GM18498 (cell line): ENCODE data around the gene ZNF385B.

Experiments used
- ATAC-seq: cut with Tn5 transposase; IDR thresholded peaks from one replicate; pipeline ENCODE4 v1.9.1; 2021; ENCODE audit warnings: mild to moderate bottlenecking, moderate library complexity; ENCODE audit not compliant: unreplicated experiment

Gene ZNF385B

DNA sequence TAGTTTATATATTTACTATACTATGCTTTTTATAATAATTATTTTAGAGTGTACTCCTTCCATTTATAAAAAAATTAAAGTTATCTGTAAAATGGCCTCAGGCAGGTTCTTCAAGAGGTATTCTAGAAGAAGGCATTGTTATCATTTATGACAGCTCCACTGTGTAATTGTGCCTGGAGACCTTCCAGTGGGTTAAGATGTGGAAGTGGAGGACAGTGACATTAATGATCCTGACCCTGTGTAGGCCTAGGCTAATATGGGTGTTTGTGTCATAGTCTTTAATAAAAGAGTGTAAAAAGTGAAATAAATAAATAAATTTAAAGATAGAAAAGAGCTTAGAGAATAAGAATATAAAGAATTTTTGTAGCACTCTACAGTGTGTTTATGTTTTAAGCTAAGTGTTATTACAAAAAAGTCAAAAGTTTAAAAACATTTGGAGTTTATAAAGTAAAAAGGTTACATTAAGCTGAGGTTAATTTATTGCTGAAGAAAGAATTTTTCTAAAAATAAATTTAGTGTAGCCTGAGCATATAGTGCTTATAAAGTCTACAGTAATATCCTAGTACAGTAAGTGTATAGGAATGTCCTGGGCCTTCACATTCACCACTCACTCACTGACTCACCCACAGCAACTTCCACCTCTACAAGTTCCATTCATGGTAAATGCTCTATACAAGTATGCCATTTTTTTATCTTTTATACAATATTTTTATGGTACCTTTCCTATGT, 406.8 kb downstream of the ZNF385B start:
- no peak for ATAC-seq

- ATAC-seq = peak; percentile 74
Observed at GRCh38 chr2:179449010-179449409, 412.4 kb downstream of the ZNF385B start.

- ATAC-seq = no peak
Observed at GRCh38 chr2:179447839-179448447, 413.5 kb downstream of the ZNF385B start.

DNA sequence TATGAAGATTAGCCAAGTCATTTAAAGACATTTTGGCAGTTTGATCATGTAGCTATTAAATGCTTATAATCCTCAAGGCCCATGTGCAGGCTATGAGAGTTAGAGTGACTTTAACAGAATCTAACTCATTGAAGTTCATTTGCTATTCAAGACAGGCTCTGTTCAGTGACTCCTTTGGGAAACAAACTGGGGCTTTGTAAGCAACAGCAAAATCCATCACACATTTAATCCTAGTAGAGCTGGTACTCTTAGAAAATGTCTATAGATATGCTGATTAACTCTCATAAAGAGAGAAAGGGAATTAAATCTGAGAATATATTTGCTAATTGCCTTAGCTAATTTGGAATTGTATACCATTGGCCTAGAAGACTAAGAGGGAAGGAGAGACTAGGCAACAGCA, 414.0 kb downstream of the ZNF385B start:
- ATAC-seq = no peak

GRCh38 chr2:179446476-179447141, 414.8 kb downstream of the ZNF385B start:
- ATAC-seq = no peak

GRCh38 chr2:179444056-179444455, 417.4 kb downstream of the ZNF385B start:
- no peak for ATAC-seq

DNA sequence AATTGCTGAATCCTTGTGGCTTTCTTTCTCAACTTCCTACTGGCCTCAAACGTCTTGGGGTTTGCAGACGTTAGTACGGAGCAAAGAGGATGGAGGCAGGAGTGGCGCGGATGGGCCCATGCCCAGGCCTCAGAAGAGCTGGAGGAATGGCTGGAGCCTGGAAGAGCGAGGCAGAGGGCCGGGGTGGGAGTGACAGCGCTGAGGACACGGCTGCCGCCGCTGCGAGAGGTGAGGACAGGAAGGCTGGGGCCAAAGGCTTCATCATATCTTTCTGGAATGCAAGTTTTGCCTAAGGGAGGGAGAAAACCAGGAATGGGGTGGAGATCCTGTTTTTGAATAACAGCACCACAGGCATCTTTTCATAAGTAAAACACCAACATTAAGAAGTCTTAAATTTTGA, 418.2 kb downstream of the ZNF385B start:
- no peak for ATAC-seq

GRCh38 chr2:179442206-179442605, 419.2 kb downstream of the ZNF385B start:
- ATAC-seq = no peak

DNA sequence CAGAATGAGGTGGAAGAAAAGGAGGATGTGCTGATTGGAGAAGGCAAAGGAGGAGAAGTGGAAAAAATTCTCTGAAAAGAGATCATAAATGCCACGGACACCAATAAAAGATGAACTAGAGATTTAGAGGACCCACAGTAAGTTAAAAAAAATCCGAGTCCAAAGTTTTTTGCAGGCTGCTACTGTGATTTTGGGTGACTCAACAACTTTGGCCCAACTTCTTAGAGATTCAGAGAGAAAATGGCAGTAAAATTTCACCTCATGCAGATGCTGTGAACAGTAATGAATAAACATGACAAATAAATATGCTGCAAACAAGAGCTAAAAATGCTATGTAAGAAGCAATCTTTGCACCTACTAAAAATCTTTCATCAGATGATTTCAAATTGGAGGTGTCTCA, 419.9 kb downstream of the ZNF385B start:
- ATAC-seq = no peak

GRCh38 chr2:179440642-179441251, 420.7 kb downstream of the ZNF385B start:
- ATAC-seq = no peak

DNA sequence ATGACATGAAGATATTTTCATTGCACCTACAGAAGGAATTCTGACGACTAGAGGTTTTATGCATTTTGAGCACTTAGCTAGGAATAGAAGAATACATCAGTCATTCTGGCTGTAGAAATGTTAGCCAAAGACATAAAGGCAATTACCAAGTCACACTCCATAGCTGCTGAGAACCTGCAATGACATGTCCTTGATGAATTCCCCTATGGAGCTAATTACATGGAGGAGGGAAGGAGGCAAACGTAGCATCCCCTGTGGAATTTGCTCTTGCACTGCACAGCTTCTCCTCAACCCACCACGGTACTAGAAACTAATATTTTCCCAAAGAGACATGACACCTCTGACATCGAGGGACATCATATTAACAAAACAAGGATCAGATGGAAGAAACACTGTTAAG, 422.8 kb downstream of the ZNF385B start:
- no peak for ATAC-seq

DNA sequence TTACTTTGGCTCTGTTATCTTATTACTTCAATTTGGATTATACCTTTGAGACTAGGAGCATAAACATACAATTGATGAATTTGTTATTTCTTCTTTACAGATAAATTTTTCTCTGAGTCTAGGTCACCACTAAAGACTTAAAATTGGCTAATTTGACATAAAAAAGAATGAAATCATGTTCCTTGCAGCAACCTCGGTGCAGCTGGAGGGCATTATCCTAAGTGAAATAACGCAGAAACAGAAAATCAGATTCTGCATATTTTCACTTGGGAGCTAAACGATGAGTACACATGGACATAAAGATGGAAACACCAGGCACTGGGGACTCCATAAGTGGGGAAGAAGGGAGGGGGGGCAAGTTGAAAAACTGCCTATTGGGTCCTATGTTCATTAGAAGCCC, 424.0 kb downstream of the ZNF385B start:
- no peak for ATAC-seq

DNA sequence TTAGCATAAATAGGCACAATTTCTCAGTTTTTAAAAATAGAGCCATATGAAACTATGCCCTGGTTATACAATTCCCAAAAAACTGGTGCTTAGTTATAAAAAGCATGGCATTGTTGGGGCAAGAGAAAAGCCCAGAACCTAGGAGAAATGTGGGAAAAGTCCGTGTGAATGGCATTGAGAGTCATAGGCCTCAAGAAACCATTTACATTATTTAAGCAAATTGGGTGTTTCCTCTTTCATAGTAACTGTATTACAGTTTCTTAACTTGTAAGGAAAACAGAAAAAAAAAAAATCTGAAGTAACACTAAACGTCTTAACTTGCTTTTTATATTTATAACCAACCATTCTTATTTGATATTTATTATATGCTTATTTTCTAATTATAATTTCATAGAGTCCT, 425.8 kb downstream of the ZNF385B start:
- no peak for ATAC-seq

GRCh38 chr2:179435000-179435399, 426.4 kb downstream of the ZNF385B start:
- no peak for ATAC-seq

DNA sequence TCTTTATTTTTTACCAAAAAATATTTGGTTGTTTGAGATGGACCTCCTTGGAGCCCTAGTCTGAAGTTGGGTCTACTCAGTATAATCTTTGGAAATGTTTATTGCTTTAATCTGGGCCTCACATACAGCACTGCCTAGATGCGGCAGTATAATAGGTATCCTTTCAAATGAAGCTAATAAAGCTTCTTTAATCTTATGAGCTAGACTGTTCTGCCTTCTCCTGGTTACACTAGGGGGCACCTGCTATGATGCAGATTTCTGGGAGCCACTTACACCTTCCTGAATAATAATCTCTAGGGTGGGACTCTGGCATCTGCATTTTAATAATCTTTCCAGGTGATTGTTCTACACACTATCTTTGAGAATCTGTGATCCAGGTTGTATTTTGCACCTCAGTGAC, 427.1 kb downstream of the ZNF385B start:
- ATAC-seq = no peak

- no peak for ATAC-seq
Observed at GRCh38 chr2:179432751-179433150, 428.7 kb downstream of the ZNF385B start.

DNA sequence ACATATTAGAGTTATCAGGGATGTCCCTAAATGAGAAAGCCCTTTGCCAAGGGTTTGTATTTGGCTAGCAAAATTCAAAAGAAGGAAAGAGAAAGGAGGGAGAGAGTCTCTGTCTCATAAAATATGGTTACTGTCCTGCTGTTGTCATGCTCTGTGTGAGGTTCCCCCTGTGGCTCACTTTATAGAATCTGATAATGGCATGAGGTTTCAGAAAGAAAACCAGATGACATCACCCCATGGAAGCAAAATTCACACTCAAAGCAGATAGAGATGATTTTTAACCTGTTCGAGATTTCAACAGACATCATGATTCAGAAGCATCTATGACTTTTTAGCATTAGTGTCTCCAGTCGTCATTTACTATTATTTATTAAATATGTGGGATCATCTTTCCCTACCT, 431.8 kb downstream of the ZNF385B start:
- ATAC-seq = no peak

DNA sequence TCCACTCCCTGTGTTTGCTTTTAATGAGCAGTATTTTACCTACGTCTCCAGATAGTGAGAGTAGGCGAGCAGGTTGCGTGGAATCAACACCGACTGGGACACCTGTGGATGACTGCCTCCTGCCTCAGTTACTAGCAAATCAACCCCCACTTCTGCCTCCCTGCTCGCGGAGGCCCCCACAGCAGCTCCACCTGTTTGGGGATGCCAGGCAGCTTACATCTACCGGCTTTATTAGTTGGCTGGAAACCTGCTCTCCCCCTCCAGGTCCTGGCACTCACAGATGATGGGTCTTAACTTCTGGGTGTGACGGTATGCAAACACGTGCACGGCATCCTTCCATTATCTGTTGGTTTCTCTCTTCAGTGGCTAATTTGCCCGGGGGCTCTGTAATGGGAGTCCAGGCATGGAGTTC, 432.3 kb downstream of the ZNF385B start:
- no peak for ATAC-seq

GRCh38 chr2:179428649-179429048, 432.8 kb downstream of the ZNF385B start:
- ATAC-seq = no peak

DNA sequence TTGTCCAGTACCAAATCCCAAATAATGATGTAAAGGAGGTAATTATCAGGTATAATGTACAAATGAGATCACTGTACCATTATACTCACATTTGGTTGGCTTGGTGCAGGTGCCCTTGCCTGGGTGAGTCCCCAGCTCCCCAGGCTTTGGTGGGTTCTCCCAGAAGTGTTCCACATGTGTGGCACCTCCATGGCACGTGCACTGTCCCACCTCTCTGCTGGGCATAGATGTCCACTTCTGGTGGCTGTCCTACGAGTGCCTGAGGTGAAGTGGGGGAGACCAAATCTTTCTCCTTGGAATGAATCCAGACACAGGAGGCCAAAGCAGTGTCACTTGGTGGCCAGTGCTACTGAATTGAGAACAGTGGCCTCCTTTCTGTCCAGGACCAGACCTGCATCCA, 434.3 kb downstream of the ZNF385B start:
- no peak for ATAC-seq

GRCh38 chr2:179424571-179424970, 436.8 kb downstream of the ZNF385B start:
- ATAC-seq = peak; percentile 54
